Middle frontal gyrus (tissue), 1 donor: ENCODE data around the gene HLCS.

Source experiments
- DNase-seq: peaks from one replicate; pipeline ENCODE4 v3.0.0-alpha.2; 2015; ENCODE audit warnings: low spot score; ENCODE audit errors: extremely low spot score

HLCS gene

DNA sequence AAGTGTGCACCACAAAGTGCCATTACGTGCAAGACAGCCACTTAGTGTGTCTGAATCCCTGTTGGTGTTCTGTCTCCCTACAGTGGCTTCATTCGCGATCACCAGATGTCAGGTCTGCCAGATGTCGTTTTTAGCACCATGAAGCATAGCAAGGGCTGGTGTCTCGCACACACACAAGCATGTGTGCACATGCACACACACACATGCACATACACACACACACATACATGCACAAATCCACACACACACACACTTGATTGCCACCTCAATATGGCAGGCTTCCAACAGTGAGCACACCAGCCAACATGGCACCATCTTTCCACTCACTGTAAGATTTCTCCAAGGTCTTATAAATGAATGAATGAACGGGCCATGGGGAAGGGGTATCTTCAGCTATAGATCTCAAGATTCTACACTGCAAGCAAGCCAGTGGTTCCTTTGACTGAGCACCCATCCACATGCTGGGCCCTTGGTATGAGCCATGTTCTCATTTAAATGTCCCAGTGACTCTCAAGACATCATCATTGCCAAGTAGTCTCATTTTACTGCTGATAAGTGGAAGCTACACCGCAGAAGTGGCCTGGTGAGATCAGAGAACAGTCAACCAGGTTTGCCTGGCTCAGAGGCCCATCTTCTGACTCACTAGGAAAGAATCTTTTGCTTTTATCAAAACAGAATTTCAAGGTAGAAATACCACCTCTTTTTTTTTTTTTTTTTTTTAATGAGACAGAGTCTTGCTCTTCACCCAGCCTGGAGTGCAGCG, 182.7 kb downstream of the HLCS start:
- no peak for DNase-seq

- no peak for DNase-seq
Observed at GRCh38 chr21:36780861-36781260, 185.6 kb downstream of the HLCS start.

- no peak for DNase-seq
Observed at GRCh38 chr21:36776981-36777617, 189.4 kb downstream of the HLCS start.

DNA sequence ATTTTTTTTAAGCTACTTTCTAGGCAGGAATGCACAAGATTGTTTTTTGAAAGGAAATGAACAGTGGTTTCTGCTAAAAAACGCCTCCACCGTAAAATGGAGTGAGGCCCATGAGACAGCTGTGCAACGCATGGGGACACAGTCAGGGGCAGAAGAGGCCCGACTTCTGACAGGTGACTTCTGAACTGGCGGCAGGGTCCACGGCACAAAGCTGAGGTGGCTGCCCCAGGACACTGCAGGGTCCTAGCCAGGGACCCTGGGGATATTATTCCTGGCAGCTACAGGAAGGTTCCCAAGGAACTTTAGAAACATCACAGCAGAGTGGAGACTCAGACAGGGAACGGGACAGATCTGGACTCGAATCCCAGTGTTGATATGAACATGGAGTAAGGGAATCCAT, 192.5 kb downstream of the HLCS start:
- no peak for DNase-seq

DNA sequence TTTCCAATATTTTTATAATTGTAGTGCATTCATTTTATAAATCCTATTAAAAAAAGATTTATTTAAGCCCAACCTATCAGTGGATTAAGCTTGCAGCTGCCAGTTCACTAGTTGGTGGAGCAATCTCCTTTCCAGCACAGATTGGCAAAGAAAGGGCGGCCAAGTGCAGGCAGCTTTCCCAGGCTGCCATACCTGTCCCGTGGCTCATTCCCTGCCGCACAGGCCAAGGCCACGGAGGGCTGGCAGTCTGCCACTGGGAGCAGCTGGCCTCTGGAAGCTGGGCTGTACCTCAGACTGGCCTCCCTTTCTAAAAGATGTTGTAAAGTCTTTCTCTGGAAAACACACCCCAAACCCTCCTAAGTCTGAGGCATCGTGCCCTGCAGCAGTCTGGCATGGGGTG, 193.4 kb downstream of the HLCS start:
- DNase-seq, result no peak

- no peak for DNase-seq
Observed at GRCh38 chr21:36769051-36769839, 197.2 kb downstream of the HLCS start.

GRCh38 chr21:36768496-36768895, 198.0 kb downstream of the HLCS start:
- DNase-seq, result no peak

DNA sequence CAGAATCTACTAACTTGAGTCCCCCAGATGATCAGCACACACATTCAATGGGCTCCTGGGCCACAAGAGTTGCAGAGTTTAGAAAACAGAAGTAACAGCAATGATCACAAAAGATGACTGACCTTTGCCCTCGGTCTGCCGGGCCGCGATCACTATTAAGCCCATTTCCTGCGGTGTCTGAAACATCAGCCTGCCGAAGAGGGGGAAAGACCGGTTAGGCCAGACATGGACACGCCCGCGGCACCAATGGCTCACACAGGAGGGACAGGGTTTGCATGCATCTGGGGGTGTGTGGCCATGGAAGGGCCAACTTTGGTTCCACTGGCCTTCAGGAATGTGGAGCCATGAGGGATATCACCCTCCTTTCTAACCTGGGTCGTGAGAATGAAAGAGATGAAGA, 199.4 kb downstream of the HLCS start:
- DNase-seq, result no peak

- DNase-seq, result no peak
Observed at GRCh38 chr21:36766511-36766910, 200.0 kb downstream of the HLCS start.

DNA sequence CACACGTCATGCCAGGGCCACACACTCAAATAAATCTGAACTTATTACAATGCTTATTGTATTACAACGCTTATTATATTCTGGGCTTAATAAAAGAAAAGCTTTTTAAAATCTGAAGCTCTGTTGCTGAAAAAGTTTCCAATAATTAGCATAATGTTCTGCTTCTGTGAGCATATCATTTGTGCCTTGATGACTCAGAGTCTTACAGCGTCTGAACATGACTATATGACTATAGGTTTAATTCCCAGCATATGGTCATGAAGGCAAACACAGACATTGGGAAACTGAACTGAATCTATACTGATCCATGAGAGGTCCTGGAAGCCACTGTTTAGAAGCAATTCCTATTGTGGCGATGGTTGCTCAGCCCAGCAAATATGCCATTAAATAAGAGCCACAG, 201.2 kb downstream of the HLCS start:
- no peak for DNase-seq

- DNase-seq, result no peak
Observed at GRCh38 chr21:36763305-36763704, 203.2 kb downstream of the HLCS start.

- no peak for DNase-seq
Observed at GRCh38 chr21:36762642-36763041, 203.8 kb downstream of the HLCS start.

GRCh38 chr21:36761685-36762084, 204.8 kb downstream of the HLCS start:
- no peak for DNase-seq

GRCh38 chr21:36759348-36760083, 207.0 kb downstream of the HLCS start:
- DNase-seq, result no peak

GRCh38 chr21:36757196-36757595, 209.3 kb downstream of the HLCS start:
- no peak for DNase-seq

GRCh38 chr21:36756527-36756926, 209.9 kb downstream of the HLCS start:
- DNase-seq, result no peak

DNA sequence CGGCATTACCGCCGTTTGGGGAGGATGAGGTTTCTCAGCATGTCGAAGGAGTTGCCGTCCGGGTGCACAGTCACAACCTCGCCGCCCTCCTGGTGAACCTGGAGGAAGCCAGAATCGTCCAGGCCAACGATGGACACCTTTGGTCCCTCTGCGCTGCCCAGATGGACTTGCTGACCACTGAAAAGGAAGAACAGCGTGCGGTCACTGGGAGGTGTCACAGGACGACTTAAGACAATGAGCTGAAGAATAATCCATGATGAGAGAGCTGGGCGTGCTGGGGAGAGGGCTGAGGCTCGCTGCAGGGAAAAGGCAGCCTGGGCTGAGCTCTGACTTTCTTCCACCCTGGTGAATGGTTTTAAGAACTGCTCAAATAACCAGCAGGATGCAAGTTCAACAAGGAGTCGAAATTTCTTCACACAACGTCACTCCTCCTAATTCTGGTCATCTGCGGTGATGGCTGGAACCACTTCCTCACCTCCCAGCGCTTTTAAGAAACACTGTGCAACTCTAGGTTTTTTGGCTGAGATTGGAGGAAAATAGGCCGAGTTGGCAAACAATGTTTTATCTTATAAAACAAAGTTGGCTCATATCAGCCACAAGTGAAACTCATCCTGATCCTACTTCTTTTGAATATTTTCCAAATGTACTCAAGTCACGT, 212.1 kb downstream of the HLCS start:
- no peak for DNase-seq

DNA sequence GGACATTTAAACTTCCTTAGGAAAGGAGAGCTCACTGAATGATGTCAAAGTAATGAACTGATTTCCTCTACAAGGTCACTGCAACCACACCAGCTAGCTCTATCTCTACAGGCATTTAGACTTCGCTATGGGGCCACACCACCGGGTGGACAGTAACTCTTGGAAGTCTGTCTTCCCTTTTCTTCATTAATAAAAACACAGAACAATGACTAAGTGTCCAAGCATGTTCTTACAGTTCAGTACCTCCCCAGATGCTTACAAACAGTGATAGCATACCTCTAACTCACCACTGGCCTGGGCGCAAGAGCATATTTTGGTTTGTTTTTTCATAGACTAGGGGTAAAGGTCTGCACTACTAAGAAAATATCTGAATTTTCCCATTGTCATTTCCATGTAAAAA, 212.9 kb downstream of the HLCS start:
- no peak for DNase-seq

DNA sequence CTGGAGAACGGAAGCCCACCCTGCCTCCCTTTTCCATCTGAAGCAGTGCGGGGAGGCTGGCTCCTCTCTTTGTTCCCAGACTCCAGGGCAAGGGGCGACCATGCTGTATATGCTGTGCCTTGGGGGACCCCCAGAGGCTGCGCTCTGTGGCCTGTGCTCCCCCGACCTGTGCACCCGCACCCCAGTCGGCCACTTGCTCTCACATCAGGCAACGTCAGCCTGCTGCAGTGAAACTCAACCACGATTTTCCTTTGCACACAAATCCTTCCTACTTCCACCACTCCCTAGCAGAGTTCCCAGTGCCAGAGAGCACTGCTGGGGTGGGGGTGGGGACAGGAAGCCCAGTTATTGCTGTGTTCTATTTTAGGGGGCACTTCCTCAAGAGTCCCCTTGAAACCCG, 215.1 kb downstream of the HLCS start:
- no peak for DNase-seq

- no peak for DNase-seq
Observed at GRCh38 chr21:36750576-36750959, 215.9 kb downstream of the HLCS start.

- DNase-seq, result no peak
Observed at GRCh38 chr21:36749935-36750575, 216.4 kb downstream of the HLCS start.
